HG03175 (cell line): Measurements from ENCODE around the gene MAP3K10.
"Not testable (repeated sequence)": the region's sequence is repeated elsewhere in the genome, so short reads cannot be mapped to it uniquely, and the experiment has no call there.

Experiments
- ATAC-seq: cut with Tn5 transposase; IDR thresholded peaks from one replicate; pipeline ENCODE4 v1.9.1; 2021; ENCODE audit warnings: mild to moderate bottlenecking, moderate library complexity; ENCODE audit not compliant: unreplicated experiment

MAP3K10 gene

GRCh38 chr19:40216777-40217026 is 25.5 kb downstream of the MAP3K10 start:
- ATAC-seq: no peak

GRCh38 chr19:40217027-40217810 is 26.0 kb downstream of the MAP3K10 start:
- ATAC-seq: no peak

- ATAC-seq: no peak
These were observed 27.0 kb downstream of the MAP3K10 start, which contains the start of gene TTC9B for GRCh38 chr19:40217934-40218890. Gene TTC9B, minus strand, starts transcription at chr19:40218384. Its CDS starts 3 bp downstream, at chr19:40218381.

GRCh38 chr19:40219029-40219428 is 27.8 kb downstream of the MAP3K10 start:
- not testable (repeated sequence) for ATAC-seq

DNA sequence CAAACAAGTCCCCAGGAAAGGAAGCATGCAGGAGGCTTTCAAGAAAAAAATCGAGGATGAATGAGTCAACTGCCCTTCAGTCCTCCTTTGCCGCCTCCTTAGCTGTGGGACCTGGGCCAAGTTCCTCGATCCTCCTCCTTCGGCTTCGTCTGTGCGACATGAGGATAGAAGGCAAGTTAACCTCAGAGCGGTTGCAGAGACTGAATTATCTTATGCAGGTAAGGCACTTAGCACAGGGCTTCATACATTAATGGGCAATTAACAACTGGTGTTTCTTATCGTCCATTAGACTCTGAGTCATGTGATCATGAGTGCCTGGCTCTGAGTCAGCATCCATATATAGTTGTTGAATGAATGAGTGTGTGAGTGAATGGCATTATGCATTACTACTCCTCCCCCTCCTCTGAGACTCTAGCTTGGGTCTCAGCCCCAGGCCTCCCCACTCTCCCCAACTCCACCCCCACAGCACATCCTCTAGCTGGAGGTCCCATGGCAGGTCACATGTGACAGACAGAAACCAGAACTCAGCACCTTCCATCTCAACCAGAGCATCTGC is 28.6 kb downstream of the MAP3K10 start:
- no peak for ATAC-seq

GRCh38 chr19:40220674-40221073 is 29.4 kb downstream of the MAP3K10 start:
- ATAC-seq: no peak

DNA sequence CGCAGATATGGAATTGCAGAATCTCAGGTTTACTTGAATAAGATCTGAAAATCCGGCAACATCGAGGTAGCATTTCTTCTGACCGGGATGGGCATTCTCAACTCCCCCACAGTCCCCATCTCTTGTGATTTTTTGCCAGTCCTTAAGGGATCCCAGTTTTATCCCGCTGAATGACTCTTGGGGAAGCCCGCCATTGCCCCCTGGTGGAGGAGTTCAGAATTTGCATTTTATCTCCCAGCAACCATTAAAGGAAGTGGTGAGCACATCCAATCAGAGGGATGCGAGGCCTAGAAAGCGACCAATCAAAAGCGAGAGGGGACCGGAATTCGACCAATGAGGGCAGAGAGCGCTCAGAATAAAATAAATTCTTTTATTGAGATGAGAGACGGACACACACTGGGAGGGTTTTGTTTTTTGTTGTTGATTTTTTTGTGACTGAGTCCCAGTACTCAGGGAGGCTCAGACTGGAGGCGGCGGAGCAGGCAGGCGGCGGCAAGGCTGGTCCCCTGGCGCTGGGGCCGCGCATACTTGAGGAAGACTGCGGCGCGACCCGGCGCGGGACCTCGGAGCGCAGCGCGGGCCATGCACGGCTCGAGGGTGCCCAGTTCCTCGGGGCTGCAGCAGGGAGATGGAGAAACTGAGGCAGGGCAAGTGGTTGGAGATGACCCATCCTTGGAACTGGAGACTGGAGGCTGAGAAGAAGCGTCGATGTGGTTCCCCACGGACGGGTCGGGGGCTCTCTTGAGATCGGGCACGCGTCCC is 30.8 kb downstream of the MAP3K10 start:
- ATAC-seq: peak; percentile 64

DNA sequence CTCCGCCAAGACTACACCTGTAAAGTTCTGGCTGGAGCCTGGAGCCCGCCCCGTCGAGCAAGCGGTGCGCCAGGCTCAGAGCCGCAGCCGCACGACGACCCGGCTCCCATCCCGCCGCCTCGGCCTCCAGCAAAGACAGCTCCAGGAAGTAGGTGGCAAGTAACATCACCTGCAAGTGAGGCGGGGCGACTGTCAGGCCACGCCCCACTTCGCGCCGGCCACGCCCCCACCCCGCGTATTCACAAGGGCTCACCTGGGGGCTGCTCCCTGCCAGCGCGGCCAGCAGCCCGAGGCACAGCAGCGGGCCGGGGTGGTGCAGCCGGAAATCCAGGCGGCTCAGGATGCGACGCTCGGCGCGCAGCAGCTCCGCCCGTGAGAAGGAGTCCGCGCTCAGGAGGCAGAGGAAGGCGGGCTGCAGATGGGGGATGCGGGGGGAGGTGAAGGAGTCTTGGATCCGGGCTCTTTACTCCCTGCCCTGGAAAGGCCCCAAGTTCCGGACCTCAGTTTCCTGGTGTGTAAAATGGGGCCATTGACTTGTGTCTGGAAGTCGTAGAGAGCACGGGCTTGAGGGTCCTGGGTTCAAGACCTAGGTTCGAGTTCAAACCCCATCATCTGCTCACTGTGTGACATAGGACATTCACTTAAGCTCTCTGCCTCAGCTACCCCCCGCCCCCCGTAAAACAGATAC is 32.1 kb downstream of the MAP3K10 start:
- ATAC-seq: no peak

DNA sequence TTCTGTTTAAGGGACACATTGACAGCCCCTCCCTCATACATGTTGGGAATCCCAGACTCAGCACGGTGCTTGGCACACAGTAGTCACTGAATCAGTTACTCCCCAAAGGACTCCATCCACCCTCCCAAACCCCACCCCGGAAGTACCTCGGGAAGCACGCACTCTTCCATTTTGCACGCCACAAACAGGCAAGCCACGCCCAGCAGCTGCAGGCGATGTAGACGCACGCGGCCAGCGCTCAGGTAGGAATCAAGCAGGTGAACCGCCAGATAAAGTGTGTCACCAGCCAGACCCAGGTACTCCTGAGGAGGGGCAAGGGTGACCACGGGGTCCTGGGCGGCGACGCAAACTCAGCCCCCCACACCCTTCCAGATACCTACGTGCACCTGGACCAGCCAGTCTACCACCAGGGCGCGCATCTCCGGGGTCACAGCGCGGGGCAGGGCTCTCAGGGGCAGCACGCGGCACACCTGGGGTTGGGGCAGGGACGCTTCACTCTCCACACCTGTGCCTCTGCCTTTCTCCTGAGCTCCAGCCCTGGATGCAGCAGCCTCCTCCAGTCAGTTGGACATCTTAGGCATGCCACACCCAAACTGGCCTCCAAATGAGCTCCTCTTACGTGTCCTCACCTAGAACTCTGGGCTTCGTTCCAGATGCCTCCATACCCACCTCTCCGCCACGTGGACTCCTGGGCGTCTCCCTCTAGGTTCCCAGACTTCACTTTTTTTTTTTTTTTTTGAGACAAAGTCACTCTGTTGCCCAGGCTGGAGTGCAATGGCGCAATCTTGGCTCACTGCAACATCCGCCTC is 33.3 kb downstream of the MAP3K10 start:
- no peak for ATAC-seq

DNA sequence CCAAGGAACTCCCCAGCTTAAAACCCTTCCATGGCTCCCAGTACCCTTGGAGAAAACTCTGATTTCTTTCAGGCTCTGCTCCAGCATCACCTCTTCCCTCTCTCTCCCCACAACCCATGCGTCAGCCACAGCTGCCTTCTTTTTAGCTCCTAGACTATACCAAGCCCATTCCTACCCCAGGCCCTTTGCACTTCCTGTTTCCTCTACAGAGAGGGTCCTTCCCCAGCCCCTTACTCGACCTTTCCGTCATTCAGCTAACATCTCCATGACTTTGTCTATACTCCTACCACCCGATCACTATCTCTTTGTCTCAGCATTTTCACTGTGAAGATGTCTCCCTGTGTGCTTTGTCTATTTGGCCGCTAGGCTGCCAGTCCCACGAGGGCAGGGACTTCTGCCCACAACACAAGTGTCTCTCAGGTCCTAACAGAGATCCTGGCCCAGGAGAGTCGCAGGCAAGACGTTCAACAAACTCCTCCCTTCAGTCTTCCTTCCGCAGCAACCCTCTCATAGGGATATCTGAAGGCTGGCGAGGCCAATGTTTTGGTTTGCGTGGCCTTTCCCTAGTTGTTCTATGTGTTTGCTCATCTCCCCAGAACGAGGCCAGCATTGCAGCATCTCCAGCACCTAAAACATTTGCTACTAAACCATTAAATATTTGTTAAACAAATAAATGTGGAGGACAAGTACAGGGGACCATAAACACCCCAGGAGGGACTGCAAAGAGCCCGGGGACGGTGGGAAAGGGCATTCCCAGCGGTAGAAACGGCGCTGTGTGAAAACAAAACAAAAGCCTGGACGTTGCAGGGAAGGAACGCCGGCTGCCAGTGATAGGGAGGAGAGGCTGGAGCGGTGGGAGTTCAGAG is 34.4 kb downstream of the MAP3K10 start:
- no peak for ATAC-seq

DNA sequence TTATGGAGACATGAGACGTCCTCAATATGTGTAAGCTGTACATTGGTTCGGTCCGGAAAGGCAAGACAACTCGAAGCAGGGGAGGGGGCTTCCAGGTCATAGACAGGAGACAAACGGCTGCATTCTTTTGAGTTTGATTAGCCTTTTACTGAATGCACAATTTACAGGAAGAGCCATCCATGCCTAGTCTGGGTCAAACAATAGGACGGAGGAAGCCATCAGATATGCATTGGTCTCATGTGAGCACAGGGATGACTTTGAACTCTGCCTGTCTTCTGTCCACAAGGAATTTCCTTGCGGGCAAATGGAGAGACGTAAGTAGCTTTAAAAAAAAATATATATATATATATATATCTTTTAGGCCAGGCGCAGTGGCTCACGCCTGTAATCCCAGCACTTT is 37.1 kb downstream of the MAP3K10 start:
- ATAC-seq: no peak

GRCh38 chr19:40228863-40229262 is 37.6 kb downstream of the MAP3K10 start:
- no peak for ATAC-seq

- no peak for ATAC-seq
These were observed 38.3 kb downstream of the MAP3K10 start for GRCh38 chr19:40229484-40229883.

- ATAC-seq: no peak
These were observed 38.7 kb downstream of the MAP3K10 start for GRCh38 chr19:40229926-40230417.

DNA sequence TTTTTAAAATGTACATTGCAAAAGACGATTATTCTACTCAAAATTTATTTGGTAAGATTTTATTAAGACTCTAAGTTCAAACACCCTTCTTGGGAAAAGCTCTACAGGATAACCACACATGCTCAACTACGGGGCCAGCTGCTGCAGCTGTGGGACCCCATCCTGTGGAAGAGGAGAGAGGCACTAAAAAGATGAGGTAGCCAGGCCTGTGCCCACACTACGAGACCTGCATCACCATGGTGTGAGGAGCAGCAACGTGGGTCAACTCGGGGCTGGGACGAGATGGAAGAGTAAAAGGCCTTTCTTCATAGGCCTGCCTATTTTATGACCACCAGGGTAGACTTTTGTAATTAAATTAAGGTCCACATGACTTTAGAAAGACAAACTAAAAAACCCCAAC is 39.8 kb downstream of the MAP3K10 start:
- no peak for ATAC-seq

GRCh38 chr19:40231544-40232424 is 40.6 kb downstream of the MAP3K10 start:
- no peak for ATAC-seq

GRCh38 chr19:40232479-40232878 is 41.3 kb downstream of the MAP3K10 start:
- ATAC-seq: no peak
